ENCODE data around the gene HMGCS1. TPM values are rescaled to one million over a fixed set of nuclear protein-coding genes. Genes with fewer than 3 reads are reported as not detected.

HMGCS1 gene
- total RNA-seq: 27.4 and 27.6 TPM in 2 replicates

GRCh38 chr5:43313035-43313853 lies at the start of gene HMGCS1:
TSS of gene HMGCS1 (minus strand) at chr5:43313412. CDS start at chr5:43298965, 14,447 bp downstream.

Other genes with a start within 250 kb of the HMGCS1 start
- 15.1 and 23.2 TPM in 2 replicates for gene ZNF131, start 192.5 kb downstream of the HMGCS1 start, total RNA-seq
- gene NIM1K, start 121.2 kb downstream of the HMGCS1 start, total RNA-seq: not detected in 2 replicates
- 0.67 and 1.8 TPM in 2 replicates for gene CCL28, start 99.0 kb upstream of the HMGCS1 start, total RNA-seq
- gene TMEM267, start 170.5 kb upstream of the HMGCS1 start, total RNA-seq: 10.6 and 10.8 TPM in 2 replicates
- gene C5orf34, start 201.7 kb upstream of the HMGCS1 start, total RNA-seq: 4.3 and 5.2 TPM in 2 replicates
- gene PAIP1, start 243.7 kb upstream of the HMGCS1 start, total RNA-seq: 77.7 and 94.1 TPM in 2 replicates